Skin of body (tissue), 2 donors: ENCODE results near the gene CPT1A. TPM values are rescaled to one million over a fixed set of nuclear protein-coding genes. Genes with fewer than 3 reads are reported as not detected.

ENCODE experiments used
- DNase-seq: peaks from one replicate; lab custom pipeline; 2025; lab: John Stamatoyannopoulos, UW
- total RNA-seq: library from RNA; depleted of rRNA; stranded (reverse); fragments of >200 nt; gene quantifications from one replicate; pipeline ENCODE4 v1.2.3, GENCODE V29; 2014

Gene CPT1A
- total RNA-seq, 1 donor from 2014 or later = 13.6 TPM

- DNase-seq = no peak
Measured at GRCh38 chr11:68711114-68711513, 130.6 kb downstream of the CPT1A start.

DNA sequence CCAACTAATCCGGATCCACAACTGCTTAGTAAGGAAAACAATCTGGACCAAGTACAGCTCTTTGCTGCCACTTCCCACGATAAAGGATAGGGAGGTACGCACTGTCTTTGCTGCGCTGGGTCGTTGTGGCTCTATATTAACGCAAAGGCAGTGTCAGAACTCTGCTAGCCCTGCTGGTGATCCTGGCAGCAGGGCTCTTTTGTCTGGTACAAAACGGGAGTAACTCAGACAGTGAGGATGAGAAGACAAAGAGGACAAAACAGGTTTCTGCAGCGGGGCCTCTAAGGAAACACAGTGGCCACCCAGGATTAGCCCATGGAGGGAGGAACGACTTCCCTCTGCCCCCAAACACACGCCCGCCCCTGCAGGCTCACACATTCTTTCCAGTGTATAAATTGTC lies 131.3 kb downstream of the CPT1A start:
- DNase-seq = no peak

- DNase-seq = no peak
Measured at GRCh38 chr11:68709062-68709461, 132.7 kb downstream of the CPT1A start.

DNA sequence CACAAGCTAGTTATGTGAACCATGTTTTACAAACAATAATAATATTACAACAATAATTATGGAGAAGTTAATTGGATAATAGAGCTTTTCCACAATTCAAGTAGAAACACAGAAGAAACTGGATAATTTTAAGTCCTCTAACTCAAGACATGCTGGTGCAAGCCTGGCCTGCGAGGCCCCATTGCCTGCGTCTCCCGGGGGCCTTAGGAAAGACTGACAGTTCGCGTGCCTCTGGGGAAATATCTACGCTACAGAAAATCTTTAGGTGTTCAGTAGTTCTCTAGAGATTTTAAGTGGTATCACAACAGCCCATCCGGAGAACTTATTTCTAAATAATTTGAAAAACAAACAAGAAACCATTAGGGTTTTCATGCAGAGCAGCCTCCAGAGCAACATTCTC lies 134.2 kb downstream of the CPT1A start:
- DNase-seq = no peak

- no peak for DNase-seq
Measured at GRCh38 chr11:68704887-68705286, 136.8 kb downstream of the CPT1A start.

Other genes starting within 250 kb of the CPT1A start
- gene GAL, start 157.4 kb downstream of the CPT1A start, total RNA-seq = 5.3 TPM
- 1.1 TPM for gene TESMIN, start 90.4 kb downstream of the CPT1A start, total RNA-seq
- gene MRPL21, start 61.9 kb upstream of the CPT1A start, total RNA-seq = 42.9 TPM
- gene IGHMBP2, start 62.0 kb upstream of the CPT1A start, total RNA-seq = 11.0 TPM
- gene MRGPRD, start 139.1 kb upstream of the CPT1A start, total RNA-seq = not detected
- 13.0 TPM for gene MRGPRF, start 171.3 kb upstream of the CPT1A start, total RNA-seq
- gene TPCN2, start 207.0 kb upstream of the CPT1A start, total RNA-seq = 8.6 TPM